GM19099 (cell line): ENCODE data around the gene TBC1D1.

Experiments used
- POLR2A ChIP-seq: IDR thresholded peaks from 3 replicates; pipeline ENCODE4 v1.6.1; 2011; ENCODE audit warnings: low read depth; ENCODE audit not compliant: insufficient read length; ENCODE audit errors: extremely low read depth

TBC1D1 gene

DNA sequence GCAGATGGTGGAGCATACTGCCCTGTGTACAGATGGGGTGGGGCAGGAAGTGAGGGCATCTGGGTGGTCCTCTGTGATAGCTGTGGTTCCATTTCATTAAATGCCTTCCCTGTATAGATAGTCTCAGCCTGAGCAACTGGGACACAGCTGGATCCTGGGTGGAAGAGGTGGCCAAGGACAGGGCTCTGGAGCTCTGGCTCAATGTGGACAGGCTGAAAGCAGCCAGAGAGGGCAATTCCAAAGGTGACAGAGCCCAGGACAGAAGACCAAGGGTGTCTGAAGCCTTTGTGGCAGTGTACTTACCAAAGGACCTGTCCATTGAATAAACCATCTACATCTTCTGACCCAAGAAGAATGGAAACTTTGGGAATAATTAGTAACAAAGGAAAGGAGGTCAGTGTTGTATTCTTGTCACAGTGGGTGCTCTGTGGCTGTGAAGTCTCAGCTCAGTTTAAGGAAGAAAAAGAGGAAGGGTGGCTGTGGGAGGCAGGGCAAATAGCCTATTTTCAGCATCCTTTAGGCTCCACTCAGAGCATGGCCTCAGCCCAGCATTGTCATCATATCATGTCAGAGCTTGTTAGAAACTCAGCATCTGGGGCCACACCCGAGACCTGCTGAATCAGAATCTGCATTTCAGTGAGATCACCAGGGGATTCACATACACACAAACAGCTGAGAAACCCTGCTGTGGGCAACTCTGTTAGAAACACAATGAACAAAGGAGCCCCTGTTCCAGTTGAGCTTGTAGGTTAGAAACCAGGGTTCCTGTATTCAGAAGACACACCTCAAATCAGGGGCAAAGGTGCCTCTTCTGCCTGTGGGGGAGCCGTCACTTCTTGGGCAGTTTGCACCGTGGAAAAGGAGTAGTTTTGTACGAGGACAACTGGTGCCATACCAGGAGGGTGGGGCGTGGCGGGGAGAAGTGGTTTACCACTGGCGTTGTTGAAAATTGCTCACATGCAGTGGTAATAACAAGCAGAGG is 237.9 kb downstream of the TBC1D1 start:
- no peak for TF ChIP-seq POLR2A

DNA sequence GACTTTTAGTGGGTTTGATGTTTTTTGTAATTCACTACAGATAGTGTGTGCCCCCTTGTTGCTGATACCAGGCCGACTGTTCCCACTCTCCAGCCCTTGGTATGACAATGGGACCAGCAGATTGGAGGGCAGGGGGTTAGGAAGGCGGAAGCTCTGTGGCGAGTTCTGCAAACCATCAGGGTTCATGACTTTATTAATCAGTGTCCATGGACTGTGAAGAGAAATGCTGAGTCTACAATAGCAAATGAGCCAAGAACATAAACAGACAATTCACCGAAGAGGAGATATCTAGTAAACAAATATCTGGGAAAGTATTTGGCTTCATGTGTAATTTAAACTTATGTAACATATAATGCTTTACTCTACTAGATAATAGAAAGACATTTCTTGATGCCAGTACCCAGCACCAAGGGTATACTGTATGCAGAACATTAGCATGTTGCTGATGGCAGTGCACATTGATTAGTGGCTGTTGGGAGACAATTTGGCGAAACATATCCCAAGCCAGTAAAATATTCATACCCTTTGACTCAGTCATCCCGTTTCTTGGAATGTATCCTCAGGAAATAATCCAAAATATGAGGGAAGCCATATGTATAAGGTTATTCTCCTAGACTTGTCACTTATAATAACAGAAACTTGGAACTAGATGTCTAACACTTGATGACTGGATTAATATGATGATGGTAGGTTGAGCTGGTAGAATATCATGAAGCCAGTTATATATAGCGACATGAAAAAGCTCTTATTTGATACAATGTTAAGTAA is 238.8 kb downstream of the TBC1D1 start:
- TF ChIP-seq POLR2A, result no peak

DNA sequence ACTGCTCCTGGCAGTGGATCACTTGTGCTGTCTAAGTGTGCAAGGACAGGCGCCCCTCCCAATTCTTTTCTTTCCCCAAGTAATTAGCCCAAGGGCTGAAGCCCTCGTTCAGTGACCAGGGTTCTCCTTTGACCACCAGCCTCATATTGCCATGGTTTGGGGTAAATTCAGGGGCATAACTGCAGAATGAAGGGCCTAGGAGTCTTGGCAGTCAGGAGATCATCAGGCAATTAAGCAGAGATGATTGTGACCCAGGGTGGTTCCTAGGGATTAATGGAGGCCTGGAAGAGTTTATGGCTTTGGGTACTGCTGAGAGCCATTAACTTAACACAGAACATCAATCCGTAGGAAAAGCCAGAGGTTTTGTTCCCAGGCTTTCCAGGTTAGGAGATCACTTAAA is 240.0 kb downstream of the TBC1D1 start:
- no peak for TF ChIP-seq POLR2A

DNA sequence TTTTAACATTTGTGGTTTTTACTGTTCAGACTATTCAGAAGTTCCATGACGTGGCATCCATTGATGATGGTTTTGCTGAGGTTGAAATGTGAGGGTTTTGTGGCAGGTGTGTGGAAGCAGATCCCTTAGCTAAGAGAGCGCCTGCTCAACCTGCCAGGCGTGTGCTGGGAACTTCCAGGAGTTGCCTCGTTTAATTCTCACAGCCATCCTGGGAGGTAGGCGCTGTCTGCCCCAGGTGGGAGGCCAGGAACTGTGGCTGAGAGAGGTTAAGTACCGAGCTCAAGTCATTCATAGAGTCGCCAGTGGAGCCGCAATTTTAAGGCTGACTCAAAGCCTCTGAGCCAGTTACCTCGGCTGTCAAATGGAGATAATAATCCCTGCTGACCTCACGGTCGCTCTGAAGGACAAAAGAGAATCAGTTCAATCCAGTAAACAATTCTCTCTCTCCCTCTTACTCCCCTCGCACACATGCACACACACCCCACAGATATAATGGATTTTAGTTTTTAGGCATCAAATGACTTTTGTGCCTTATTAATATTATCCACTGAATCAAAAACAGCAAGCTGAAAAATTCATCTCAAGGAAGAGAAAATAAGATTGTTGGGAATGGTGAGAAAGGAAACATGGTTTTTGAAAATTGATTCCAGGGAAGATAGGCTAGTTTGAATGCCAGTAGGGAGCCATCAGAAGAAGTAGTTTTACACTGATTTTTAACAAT is 240.6 kb downstream of the TBC1D1 start:
- no peak for TF ChIP-seq POLR2A

DNA sequence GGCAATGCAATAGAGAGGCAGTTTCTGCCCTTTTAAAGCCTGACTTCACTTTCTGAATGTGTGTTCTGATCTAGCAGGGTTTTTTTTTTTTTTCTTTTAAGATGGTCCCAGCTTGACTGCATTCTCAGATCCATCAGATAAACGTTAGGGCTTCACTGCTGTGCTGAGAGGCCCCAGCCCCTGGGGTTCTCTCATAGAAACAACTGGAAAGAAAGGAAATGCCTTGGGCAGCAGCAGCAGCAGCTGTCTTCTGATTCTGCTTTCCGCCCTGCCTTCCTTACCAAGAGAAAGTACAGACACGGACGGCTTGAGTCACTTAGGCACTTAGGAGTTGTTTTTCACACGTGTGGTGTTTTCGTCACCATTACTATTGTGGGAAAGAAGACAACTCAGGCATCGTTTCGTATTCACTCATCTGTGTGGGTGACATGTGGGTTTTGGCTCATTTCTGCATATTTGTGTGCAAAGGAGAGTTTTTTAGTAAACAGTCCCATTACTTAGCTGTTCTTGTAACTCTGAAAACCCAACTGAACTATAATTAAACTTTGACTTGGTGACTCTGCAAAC is 241.3 kb downstream of the TBC1D1 start:
- no peak for TF ChIP-seq POLR2A

DNA sequence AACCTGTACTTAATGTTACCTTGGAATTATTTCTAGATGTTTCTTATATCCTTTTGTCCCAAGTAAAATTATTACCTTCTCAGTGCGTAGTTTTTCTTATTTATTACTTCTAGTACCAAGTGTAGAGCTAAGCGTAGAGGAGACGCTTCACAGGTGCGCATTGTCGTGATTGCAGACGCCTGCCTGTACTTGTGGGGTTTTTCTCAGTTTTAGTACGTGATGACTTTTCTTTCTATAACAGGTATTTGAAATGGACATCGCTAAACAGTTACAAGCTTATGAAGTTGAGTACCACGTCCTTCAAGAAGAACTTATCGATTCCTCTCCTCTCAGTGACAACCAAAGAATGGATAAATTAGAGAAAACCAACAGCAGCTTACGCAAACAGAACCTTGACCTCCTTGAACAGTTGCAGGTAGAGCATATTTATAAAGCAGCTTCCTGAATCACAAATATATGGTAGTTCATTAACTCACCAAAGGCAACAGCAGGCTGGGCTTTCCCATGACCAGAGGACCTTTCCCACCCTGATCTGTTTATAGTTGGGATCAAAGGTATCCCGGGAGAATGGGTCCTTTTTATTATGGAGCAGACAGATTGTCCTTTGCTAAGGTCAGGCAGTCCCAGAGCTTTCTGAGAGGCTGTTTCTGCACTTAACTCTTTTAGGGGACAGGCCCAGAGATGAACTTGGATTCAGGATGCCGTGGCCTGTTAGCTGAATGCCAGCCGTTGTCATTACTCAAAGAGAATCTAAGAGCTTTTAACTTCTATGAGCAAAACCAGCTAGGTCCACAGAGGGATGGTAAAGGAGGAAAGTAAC is 242.2 kb downstream of the TBC1D1 start:
- TF ChIP-seq POLR2A, result no peak

DNA sequence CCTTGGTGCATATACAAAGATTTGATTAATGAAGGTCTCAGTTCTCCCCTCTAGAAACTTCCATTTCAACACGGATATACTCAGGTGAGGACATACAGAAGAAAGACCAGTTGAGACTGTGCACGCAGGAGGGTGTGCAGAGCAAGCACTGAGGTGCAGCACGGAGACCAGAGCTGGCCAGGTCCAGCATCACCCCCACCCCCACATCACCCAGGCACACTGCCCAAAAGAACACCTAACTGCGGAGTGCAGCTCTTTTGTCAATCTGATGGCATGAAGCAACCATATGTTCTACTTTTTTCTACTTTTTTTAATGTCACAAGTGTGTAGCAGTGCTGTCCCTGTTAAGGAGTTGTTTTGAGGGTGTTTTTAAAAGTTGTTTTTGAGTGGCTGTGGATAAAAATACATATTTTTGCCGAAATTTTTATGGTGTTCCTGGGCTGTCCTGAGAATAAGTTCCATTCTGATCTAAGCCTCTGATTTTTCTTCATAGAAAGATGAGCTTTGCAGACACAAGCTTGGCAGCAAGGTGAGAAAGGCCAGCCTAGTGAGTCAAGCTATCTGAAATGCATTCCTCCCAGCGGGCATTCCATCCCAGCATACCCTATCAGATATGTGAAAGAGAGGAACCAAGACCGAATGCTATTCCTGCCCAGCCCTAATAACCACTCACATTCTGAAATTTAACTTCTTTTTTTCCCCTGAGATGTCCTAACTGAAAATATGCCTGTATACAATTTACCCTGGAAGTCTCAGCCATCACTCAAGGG is 243.0 kb downstream of the TBC1D1 start:
- no peak for TF ChIP-seq POLR2A

DNA sequence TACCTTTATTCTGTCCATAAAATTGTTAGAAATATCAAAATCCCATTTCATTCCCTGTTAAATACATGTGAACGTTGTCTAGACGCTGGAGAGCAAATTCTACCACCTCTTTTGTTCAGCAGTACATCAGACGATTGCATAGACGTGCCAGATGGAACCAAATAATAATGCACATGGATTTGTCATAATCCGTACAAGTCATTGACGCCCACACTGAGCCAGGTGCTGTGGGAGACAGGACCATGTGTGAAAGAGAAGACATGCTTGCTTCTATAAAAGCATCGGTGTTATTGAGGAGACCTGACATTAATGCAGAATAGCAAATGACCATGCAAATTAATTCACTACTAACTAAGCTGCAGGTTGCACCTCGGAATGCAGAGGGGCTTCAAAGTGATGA is 244.3 kb downstream of the TBC1D1 start:
- no peak for TF ChIP-seq POLR2A

DNA sequence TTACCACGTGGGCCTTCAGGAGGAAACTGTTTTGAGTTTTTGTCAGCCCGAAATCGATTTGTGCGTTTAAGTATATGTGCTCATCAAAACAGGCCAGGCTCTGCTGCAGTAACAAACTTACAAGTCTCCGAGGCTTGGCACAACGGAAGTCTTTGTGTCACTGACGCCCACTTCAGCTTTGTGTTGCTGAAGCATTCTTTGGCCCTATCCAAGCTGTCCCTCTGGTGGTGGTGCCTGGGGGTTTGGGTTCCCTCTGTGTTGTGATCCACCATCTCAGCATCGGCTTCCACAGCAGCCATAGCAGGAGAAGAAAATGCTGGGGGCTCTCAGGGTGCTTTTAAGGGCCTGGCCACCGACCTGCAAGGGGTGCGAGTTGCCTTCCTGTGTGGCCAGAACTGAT is 245.7 kb downstream of the TBC1D1 start:
- TF ChIP-seq POLR2A, result no peak

DNA sequence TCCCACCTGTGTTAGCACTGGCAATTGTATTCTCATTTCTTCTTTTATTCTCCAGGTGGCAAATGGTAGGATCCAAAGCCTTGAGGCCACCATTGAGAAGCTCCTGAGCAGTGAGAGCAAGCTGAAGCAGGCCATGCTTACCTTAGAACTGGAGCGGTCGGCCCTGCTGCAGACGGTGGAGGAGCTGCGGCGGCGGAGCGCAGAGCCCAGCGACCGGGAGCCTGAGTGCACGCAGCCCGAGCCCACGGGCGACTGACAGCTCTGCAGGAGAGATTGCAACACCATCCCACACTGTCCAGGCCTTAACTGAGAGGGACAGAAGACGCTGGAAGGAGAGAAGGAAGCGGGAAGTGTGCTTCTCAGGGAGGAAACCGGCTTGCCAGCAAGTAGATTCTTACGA is 246.2 kb downstream of the TBC1D1 start:
- TF ChIP-seq POLR2A, result no peak

DNA sequence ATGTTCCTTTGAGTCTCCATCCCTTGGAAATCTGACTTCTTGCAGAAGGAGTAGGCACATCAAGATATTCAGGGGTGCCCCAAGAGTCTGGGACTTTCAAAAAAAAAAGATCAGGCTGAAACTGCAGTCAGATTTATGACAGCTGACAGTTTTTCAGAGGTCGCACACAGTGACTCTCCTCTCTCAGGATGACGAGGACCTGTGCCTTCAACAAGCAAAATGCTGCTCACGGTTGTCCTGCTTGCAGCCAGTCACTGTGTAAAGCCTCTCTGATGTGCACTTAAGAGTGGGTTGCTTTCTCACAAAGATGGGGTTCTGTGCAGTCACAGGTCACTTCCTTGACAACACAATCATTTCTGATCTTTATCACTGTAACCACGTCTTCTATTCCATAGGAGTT is 247.5 kb downstream of the TBC1D1 start:
- TF ChIP-seq POLR2A, result no peak

DNA sequence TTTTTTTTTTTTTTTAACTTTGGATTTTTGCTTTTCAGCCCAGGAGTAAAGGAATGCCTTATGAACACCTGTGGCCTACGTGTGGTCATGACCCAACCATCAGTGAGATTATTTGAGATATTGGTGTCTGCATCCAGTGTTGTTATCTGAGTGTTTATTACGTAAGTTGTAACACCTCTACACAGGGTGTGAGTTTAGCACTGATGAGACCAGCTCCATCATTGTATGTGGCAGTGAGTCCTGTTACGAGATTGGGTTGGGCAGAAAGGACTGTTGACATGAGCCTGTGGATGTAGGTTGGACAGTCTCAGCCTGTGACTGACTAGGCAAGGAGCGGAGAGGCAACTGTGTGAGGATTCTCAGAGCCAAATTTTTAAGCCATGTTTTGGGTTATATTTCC is 248.3 kb downstream of the TBC1D1 start:
- TF ChIP-seq POLR2A, result no peak

DNA sequence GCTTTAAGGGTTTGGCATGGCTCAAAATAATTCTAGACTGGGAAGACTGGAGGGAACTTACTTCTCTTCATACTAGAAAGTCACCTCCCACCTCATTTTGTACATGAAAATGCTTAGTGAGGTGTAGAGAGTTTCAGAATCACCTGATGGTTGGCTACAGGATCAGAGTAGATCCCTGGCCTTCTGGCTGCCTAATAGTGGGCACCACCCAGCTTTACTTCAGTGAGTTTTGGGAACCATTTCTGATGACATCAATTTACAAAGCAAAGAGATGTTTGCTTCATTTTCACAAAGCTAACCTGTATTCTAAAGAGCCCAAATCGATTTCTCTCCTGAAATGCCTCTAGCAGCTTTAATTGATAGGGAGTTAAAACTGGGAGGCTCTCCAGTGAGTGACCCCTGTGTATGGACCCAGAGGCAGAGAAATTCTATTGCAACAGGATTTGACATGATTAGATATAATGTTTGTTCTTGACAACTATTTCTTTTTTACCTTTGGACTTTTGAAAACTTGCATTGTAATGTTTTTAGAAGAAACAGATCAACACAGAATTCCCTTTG is 249.8 kb downstream of the TBC1D1 start:
- TF ChIP-seq POLR2A, result no peak

DNA sequence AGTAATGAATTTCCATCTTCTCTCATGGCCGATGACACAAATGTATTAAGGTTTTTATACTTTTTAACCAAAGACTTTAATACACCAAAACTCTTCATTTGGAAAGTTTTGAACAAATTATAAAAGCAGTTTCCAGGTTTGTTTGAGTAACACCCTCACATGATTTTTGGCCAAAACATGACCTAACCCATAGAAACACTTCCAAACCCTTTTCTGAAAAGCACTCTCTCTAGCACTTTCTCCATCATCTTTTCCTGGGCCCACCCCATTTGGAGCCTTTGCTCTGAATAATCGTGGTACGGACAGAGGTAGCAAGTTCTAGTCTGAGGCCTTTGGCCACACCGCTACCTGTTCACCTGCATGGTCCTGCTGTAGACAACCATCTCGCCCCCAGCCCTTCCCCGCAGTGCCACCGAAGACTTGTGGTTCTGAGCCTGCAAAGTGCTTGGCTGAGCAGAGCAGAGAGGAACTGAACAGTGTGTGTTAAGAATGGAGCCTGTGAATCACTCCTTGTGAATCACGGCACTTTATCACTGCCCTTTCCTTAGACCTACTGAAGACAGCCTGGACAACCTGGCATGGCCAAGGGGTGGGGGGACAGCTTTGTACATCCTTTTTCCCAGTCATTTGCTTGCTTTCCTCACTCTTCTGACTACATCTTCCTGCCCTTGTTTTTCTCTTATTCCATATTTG is 251.1 kb downstream of the TBC1D1 start:
- TF ChIP-seq POLR2A, result no peak
